Measurements from ENCODE around the gene HSPA9. TPM values are rescaled to one million over a fixed set of nuclear protein-coding genes. Genes with fewer than 3 reads are reported as not detected.

Gene HSPA9
- polyA plus RNA-seq, 4 donors: 93.7 to 180 (median 132) TPM

DNA sequence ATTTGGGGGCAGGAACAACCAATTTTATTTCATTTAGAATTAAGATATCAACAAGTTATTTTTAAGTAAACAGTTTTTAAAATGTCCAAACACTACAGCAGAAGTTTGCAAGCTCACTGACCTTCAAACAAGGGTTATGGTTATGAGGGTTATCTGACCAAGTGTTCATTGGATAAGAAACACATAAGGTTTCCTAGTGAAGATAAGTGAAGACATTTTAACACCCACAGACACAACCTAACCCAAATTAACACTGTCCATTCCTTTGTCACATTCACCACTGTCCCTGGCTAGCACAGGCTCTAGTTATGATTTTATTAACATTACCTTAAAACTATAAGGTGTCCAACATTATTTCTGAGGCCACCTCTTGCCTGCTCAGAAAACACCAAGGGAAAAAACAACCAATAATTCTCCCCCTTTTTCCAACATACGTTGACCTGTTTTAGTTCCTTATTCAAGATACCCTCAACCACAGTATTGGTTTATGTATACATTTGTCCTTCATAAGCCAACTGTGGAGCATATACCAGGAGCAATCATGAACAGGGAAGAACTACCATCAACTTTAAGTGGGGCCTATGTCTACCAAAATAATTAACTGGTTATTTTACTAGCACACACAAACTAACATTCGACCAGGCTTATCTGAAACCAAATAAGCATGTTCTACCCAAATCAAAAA is 36.1 kb downstream of the HSPA9 start:
- FAIRE-seq: no peak
- H3K27ac ChIP-seq (ENCODE audit: low read depth in 1 of 3, low read length in 2 of 3): no peak overlapping the region

DNA sequence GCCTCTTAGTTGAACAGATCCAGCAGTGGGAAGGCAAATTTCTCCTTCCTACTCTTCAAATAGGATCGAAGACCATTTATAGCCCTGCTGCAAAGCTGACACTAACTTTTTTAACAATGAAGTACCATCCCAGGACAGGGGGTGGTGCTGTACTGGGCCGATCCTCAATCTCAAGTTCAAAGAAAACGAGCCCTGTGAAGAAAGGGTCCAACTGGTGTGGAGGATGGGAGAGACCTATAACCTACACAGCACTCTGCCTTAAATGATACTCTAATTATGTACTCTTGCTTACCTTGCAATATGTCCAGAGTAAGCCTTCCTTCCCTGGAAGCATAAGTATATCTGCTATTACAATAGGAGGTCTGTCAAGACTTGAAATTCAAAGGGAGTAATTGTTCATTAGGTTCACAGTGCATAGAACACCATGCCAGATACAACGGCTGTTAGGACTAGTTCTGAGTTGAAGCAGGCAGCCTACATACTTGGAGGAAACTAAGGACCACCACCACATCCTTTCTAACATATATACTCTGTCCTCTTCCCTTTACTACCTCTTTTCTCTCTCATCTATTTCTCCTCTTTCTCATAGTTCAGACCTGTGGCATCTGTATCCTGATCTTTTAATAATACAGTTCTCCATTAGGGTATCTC is 38.4 kb downstream of the HSPA9 start:
- no peaks in the 10 kb centered on the region for H3K9me3 ChIP-seq (ENCODE audit: control insufficient read depth in 2 of 2, insufficient read depth in 1 of 2, low read depth in 1 of 2, low read length in 1 of 2)
- peaks cover 4 to 11% (median 8%) of the 10 kb centered on the region in 3 donors for H3K4me1 ChIP-seq (ENCODE audit: control insufficient read depth in 3 of 3, insufficient read depth in 2 of 3, low read depth in 1 of 3, low read length in 2 of 3)
- no peak overlapping the region for H3K27ac ChIP-seq (ENCODE audit: low read depth in 1 of 3, low read length in 2 of 3)
- 40 to 63% (median 57%) methylated on average over 4 of the region's 4 CpGs for WGBS, 3 donors
- H3K36me3 ChIP-seq (ENCODE audit: control insufficient read depth in 3 of 3, insufficient read depth in 2 of 3, low read depth in 1 of 3, low read length in 3 of 3): peaks cover 0 to 8% (median 3%) of the 10 kb centered on the region in 3 donors
- no peak for FAIRE-seq
- H3K4me3 ChIP-seq (ENCODE audit: low read depth in 1 of 3, low read length in 3 of 3): no peak overlapping the region
- H3K27me3 ChIP-seq (ENCODE audit: control insufficient read depth in 3 of 3, insufficient read depth in 3 of 3, low read length in 3 of 3): no peaks in the 10 kb centered on the region
- DNase-seq: peak in 1 of 2 donors; percentile 24

More for the DNA sequence above, 36.1 kb downstream of the HSPA9 start:
- H3K27me3 ChIP-seq (ENCODE audit: control insufficient read depth in 3 of 3, insufficient read depth in 3 of 3, low read length in 3 of 3): no peaks in the 10 kb centered on the region
- DNase-seq: no peak
- H3K9me3 ChIP-seq (ENCODE audit: control insufficient read depth in 2 of 2, insufficient read depth in 1 of 2, low read depth in 1 of 2, low read length in 1 of 2): no peaks in the 10 kb centered on the region
- peaks cover 0 to 1% (median 0%) of the 10 kb centered on the region in 3 donors for H3K36me3 ChIP-seq (ENCODE audit: control insufficient read depth in 3 of 3, insufficient read depth in 2 of 3, low read depth in 1 of 3, low read length in 3 of 3)
- peaks cover 4 to 11% (median 8%) of the 10 kb centered on the region in 3 donors for H3K4me1 ChIP-seq (ENCODE audit: control insufficient read depth in 3 of 3, insufficient read depth in 2 of 3, low read depth in 1 of 3, low read length in 2 of 3)
- no peak overlapping the region for H3K4me3 ChIP-seq (ENCODE audit: low read depth in 1 of 3, low read length in 3 of 3)
- WGBS, 3 donors: 47 to 56% (median 56%) methylated on average over 2 of the region's 2 CpGs

DNA sequence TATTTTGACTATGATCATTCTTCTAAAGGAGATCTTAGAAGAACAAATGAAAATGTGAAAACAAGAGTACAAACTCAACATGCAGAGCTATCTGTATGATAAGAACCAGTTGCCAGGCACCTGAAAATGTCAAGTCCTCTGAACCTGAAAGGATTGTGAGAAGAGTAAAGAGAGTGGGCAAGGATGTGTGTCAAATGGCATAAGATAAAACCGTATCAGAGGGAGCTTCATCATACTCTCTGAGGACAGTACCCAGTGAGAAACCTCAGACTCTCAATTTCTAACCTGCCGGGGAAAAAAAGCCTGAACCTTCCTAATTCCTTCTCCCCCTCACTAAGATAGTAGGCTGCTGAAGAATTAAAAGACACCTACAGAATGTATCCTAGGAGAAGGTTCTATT is 39.0 kb downstream of the HSPA9 start:
- Histone ChIP-seq H3K36me3 (ENCODE audit: control insufficient read depth in 3 of 3, insufficient read depth in 2 of 3, low read depth in 1 of 3, low read length in 3 of 3) (peaks cover 0 to 11% (median 3%) of the 10 kb centered on the region in 3 donors), H3K27ac (ENCODE audit: low read depth in 1 of 3, low read length in 2 of 3) (no peak overlapping the region), H3K4me1 (ENCODE audit: control insufficient read depth in 3 of 3, insufficient read depth in 2 of 3, low read depth in 1 of 3, low read length in 2 of 3) (peaks cover 4 to 8% (median 5%) of the 10 kb centered on the region in 3 donors), H3K4me3 (ENCODE audit: low read depth in 1 of 3, low read length in 3 of 3) (no peak overlapping the region), H3K9me3 (ENCODE audit: control insufficient read depth in 2 of 2, insufficient read depth in 1 of 2, low read depth in 1 of 2, low read length in 1 of 2) (no peaks in the 10 kb centered on the region), H3K27me3 (ENCODE audit: control insufficient read depth in 3 of 3, insufficient read depth in 3 of 3, low read length in 3 of 3) (no peaks in the 10 kb centered on the region)
- WGBS, 3 donors: 68 to 71% (median 70%) methylated on average over 2 of the region's 2 CpGs
- no peak for FAIRE-seq
- no peak for DNase-seq

DNA sequence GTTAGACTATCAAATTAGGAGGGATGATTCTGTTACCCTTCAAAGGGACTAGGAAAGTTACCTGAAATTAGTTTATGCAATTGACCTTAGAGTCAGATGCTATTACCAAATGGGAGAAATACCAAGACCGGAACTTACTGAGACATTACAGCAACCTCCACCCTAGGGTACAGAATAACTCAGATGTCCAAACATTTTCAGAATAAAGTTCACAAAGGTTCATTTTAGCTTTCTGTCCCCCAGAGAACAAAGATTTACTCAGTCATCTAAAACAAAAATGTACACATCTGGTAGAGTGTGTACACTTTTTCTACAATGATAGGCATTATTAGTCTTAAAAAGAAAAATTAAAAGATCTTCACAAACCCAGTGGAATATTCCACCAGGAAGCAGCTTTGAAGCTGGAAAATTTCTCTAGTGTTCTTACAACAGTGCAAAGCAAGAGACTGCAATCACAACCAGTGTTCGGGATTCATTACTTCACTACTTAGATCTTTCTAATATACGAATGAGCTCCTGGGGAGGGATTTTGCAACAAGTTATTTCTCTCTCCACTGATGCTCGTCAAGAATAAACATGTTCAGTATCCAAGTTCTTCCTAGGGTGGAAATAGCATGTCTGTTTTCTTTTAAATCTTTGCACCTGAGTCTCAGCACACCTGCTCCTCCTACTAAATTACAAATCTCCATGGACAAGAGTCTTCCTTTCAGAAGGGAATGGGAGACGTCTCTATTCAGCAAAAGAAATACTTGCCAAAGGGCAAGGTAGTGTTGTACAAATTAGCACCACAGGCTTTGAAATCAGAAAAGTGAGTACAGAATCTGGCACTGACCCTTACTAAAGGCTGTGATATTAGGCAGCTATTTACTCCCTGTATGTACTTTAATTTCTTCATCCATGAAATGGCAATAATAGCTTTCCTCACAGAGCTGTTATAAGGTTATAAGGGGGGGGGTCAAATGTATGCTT is 40.9 kb downstream of the HSPA9 start:
- no peak for FAIRE-seq
- no peak overlapping the region for H3K27ac ChIP-seq (ENCODE audit: low read depth in 1 of 3, low read length in 2 of 3)
- peaks cover 0 to 22% (median 5%) of the 10 kb centered on the region in 3 donors for H3K36me3 ChIP-seq (ENCODE audit: control insufficient read depth in 3 of 3, insufficient read depth in 2 of 3, low read depth in 1 of 3, low read length in 3 of 3)

DNA sequence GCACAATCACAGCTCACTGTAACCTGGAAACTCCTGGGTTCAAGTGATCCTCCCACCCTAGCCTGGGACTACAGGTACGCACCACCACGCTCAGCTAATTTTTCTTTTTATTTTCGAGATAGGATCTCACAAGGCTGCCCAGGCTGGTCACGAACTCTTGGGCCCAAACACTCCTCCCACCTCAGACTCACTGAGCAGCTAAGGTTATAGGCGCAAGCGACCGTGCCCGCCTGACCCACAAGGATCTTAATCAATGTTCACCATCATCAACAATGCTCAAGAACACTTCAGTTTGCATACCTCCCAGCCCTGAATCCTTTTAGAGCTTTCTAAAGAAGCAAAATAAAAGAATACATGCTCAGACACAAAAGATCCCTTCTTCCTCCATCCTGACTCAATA is 45.4 kb downstream of the HSPA9 start:
- Histone ChIP-seq H3K36me3 (ENCODE audit: control insufficient read depth in 3 of 3, insufficient read depth in 2 of 3, low read depth in 1 of 3, low read length in 3 of 3) (peaks cover 0 to 29% (median 5%) of the 10 kb centered on the region in 3 donors), H3K27me3 (ENCODE audit: control insufficient read depth in 3 of 3, insufficient read depth in 3 of 3, low read length in 3 of 3) (no peaks in the 10 kb centered on the region), H3K4me3 (ENCODE audit: low read depth in 1 of 3, low read length in 3 of 3) (no peak overlapping the region), H3K4me1 (ENCODE audit: control insufficient read depth in 3 of 3, insufficient read depth in 2 of 3, low read depth in 1 of 3, low read length in 2 of 3) (peaks cover 0 to 5% (median 0%) of the 10 kb centered on the region in 3 donors), H3K9me3 (ENCODE audit: control insufficient read depth in 2 of 2, insufficient read depth in 1 of 2, low read depth in 1 of 2, low read length in 1 of 2) (no peaks in the 10 kb centered on the region), H3K27ac (ENCODE audit: low read depth in 1 of 3, low read length in 2 of 3) (no peak overlapping the region)
- FAIRE-seq (no peak), DNase-seq (no peak)
- WGBS, 3 donors: 95 to 96% (median 96%) methylated on average over 8 of the region's 8 CpGs

More for the DNA sequence above, 40.9 kb downstream of the HSPA9 start:
- DNase-seq: no peak
- peaks cover 0 to 4% (median 3%) of the 10 kb centered on the region in 3 donors for H3K4me1 ChIP-seq (ENCODE audit: control insufficient read depth in 3 of 3, insufficient read depth in 2 of 3, low read depth in 1 of 3, low read length in 2 of 3)
- no peaks in the 10 kb centered on the region for H3K9me3 ChIP-seq (ENCODE audit: control insufficient read depth in 2 of 2, insufficient read depth in 1 of 2, low read depth in 1 of 2, low read length in 1 of 2)
- 87 to 91% (median 87%) methylated on average over 5 of the region's 5 CpGs for WGBS, 3 donors
- H3K27me3 ChIP-seq (ENCODE audit: control insufficient read depth in 3 of 3, insufficient read depth in 3 of 3, low read length in 3 of 3): no peaks in the 10 kb centered on the region
- no peak overlapping the region for H3K4me3 ChIP-seq (ENCODE audit: low read depth in 1 of 3, low read length in 3 of 3)

DNA sequence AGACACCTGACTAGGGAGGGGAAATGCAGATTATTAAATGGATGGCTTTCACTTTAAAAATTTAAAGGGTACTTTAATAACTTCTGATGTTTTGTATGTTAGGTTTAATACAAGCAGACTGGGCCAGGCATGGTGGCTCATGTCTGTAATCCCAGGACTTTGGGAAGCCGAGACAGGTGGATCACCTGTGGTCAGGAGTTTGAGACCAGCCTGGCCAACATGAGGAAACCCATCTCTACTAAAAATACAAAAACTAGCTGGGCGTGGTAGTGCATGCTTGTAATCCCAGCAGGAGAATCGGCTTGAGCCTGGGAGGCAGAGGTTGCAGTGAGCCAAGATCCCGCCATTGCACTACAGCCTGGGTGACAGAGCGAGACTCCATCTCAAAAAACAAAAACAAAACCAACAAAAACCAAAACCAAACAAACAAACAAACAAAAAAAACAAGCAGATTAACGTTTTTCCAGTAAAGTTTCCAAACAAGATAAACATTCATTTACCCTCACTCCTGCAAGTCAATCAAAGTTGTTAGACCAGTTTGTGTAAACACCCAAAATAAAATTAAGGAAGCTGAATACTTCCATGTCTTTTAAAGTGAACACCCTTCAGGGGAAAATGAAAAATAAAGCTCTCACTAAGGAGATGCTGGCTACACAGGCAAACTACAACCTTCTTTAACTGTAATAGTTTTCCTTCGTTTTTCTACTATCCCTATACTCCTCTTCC is 46.3 kb downstream of the HSPA9 start:
- Histone ChIP-seq H3K27ac (ENCODE audit: low read depth in 1 of 3, low read length in 2 of 3) (no peak overlapping the region), H3K36me3 (ENCODE audit: control insufficient read depth in 3 of 3, insufficient read depth in 2 of 3, low read depth in 1 of 3, low read length in 3 of 3) (peaks cover 0 to 33% (median 3%) of the 10 kb centered on the region in 3 donors), H3K4me3 (ENCODE audit: low read depth in 1 of 3, low read length in 3 of 3) (no peak overlapping the region), H3K4me1 (ENCODE audit: control insufficient read depth in 3 of 3, insufficient read depth in 2 of 3, low read depth in 1 of 3, low read length in 2 of 3) (peaks cover 0 to 5% (median 0%) of the 10 kb centered on the region in 3 donors), H3K27me3 (ENCODE audit: control insufficient read depth in 3 of 3, insufficient read depth in 3 of 3, low read length in 3 of 3) (no peaks in the 10 kb centered on the region), H3K9me3 (ENCODE audit: control insufficient read depth in 2 of 2, insufficient read depth in 1 of 2, low read depth in 1 of 2, low read length in 1 of 2) (no peaks in the 10 kb centered on the region)
- 73 to 80% (median 78%) methylated on average over 7 of the region's 7 CpGs for WGBS, 3 donors
- no peak for FAIRE-seq
- DNase-seq: no peak

DNA sequence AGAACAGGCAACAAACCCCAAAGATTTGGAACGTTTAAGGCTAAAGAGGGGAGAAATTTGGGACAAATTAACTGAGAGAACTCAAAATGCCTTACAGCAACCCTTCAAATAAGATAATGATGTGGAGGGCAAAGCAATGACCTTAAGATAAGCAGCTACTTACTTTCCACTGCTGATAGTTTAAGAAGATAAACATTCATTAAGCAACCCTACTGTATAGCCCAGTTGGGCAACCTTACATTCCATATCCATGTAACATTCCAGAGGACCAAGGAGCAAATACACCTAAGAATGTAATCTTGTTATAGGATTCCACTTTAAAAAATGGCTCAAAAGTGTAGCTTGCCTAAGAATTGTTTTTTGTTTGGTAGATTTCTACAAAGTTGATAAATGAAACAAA is 47.0 kb downstream of the HSPA9 start:
- no peak for FAIRE-seq

More for the DNA sequence above, 47.0 kb downstream of the HSPA9 start:
- peaks cover 0 to 5% (median 0%) of the 10 kb centered on the region in 3 donors for H3K4me1 ChIP-seq (ENCODE audit: control insufficient read depth in 3 of 3, insufficient read depth in 2 of 3, low read depth in 1 of 3, low read length in 2 of 3)
- no peaks in the 10 kb centered on the region for H3K9me3 ChIP-seq (ENCODE audit: control insufficient read depth in 2 of 2, insufficient read depth in 1 of 2, low read depth in 1 of 2, low read length in 1 of 2)
- H3K36me3 ChIP-seq (ENCODE audit: control insufficient read depth in 3 of 3, insufficient read depth in 2 of 3, low read depth in 1 of 3, low read length in 3 of 3): peaks cover 0 to 33% (median 2%) of the 10 kb centered on the region in 3 donors
- H3K27me3 ChIP-seq (ENCODE audit: control insufficient read depth in 3 of 3, insufficient read depth in 3 of 3, low read length in 3 of 3): no peaks in the 10 kb centered on the region
- WGBS, 3 donors: 62 to 77% (median 67%) methylated on average over 1 of the region's 1 CpG
- H3K4me3 ChIP-seq (ENCODE audit: low read depth in 1 of 3, low read length in 3 of 3): no peak overlapping the region
- peak in 1 of 2 donors; percentile 43 for DNase-seq
- H3K27ac ChIP-seq (ENCODE audit: low read depth in 1 of 3, low read length in 2 of 3): no peak overlapping the region
